Gastrocnemius medialis (tissue), 4 donors: ENCODE data around the gene LRP1. TPM values are rescaled to one million over a fixed set of nuclear protein-coding genes. Genes with fewer than 3 reads are reported as not detected.

Source experiments
- ATAC-seq, 2 donors: fragments of 150-250 bp; one replicate each; pipeline ENCODE4 v1.9.1; 2016
- DNase-seq, 2 donors: peaks; one replicate each; pipeline ENCODE4 v3.0.0-alpha.2; 2019
- H3K27ac ChIP-seq, 4 donors: fragments of 200-600 bp; sonication (generic); 1 replicate in 1 of 4; 2 replicates in 3 of 4; pipeline ENCODE4 v1.5.1; 2016 to 2018; ENCODE audit warnings: mild to moderate bottlenecking in 2 of 4, moderate library complexity in 1 of 4
- H3K27me3 ChIP-seq, 3 donors: fragments of 200-600 bp; sonication (generic) in 2 of 3; 1 replicate in 1 of 3; 2 replicates in 2 of 3; pipeline versions ENCODE4 v1.5.1 to v1.6.0; 2016 to 2019; ENCODE audit warnings: mild to moderate bottlenecking in 1 of 3, moderate library complexity in 1 of 3
- H3K36me3 ChIP-seq, 2 donors: fragments of 200-600 bp; sonication (generic) in 1 of 2; one replicate each; pipeline ENCODE4 v1.5.1; 2017 to 2018
- H3K4me1 ChIP-seq, 2 donors: fragments of 200-600 bp; sonication (generic) in 1 of 2; one replicate each; pipeline ENCODE4 v1.5.1; 2016 to 2017; ENCODE audit warnings: mild to moderate bottlenecking in 2 of 2
- H3K4me3 ChIP-seq, 4 donors: fragments of 200-600 bp; sonication (generic) in 3 of 4; 1 replicate in 1 of 4; 2 replicates in 3 of 4; pipeline ENCODE4 v1.5.1; 2016 to 2019; ENCODE audit warnings: mild to moderate bottlenecking in 2 of 4
- H3K9me3 ChIP-seq, 3 donors: fragments of 200-600 bp; sonication (generic) in 2 of 3; 1 replicate in 1 of 3; 2 replicates in 2 of 3; pipeline ENCODE4 v1.5.1; 2016 to 2019
- CTCF ChIP-seq, 5 experiments: fragments of 450-650 bp in 3 of 5; fragments of 200-600 bp in 2 of 5; sonication (generic) in 2 of 5; IDR thresholded peaks in 4 of 5; conservative IDR thresholded peaks in 1 of 5; 1 replicate in 4 of 5; 2 replicates in 1 of 5; pipeline ENCODE4 v1.5.1; 2016 to 2019; ENCODE audit warnings: antibody characterized with exemption in 5 of 5, mild to moderate bottlenecking in 3 of 5, moderate library complexity in 3 of 5
- POLR2A ChIP-seq, 2 donors: fragments of 450-650 bp; IDR thresholded peaks; one replicate each; pipeline ENCODE4 v1.6.1; 2017; ENCODE audit warnings: antibody characterized with exemption in 2 of 2, mild to moderate bottlenecking in 2 of 2, moderate library complexity in 2 of 2
- in situ Hi-C, 4 donors: fragments of 200-750 bp; cut with MboI; loops; one replicate each; pipeline versions ENCODE4 v1.15.0 to v1.8.0; 2017; ENCODE audit warnings: low sequenced_read_pairs in 4 of 4
- intact Hi-C: fragments of 100-400 bp; cut with DNase I; formaldehyde crosslinking; loops from one replicate; pipeline ENCODE4 v1.15.1; 2023; ENCODE audit warnings: low total_unique reads
- total RNA-seq, 4 donors: library from RNA; depleted of rRNA; stranded (reverse); fragments of >200 nt; gene quantifications; one replicate each; pipeline versions ENCODE4 v1.1.0 to v1.2.3, GENCODE V29; 2016

LRP1 gene
- total RNA-seq, 4 donors from 2014 or later, result 26.1 to 53.5 (median 49.8) TPM

GRCh38 chr12:57158665-57159064 is 30.4 kb downstream of the LRP1 start:
- Histone ChIP-seq H3K4me3 (no peak overlapping the region), H3K4me1 (no peaks in the 10 kb centered on the region), H3K27ac (no peak overlapping the region), H3K36me3 (no peaks in the 10 kb centered on the region), H3K27me3 (no peaks in the 10 kb centered on the region), H3K9me3 (no peaks in the 10 kb centered on the region)
- ATAC-seq (no peak), DNase-seq (no peak)
- TF ChIP-seq POLR2A (IDR thresholded peaks at IDR 0.05) (no peak), CTCF (IDR thresholded peaks at IDR 0.05 in 4 of 5, conservative IDR thresholded peaks at IDR 0.05 in 1 of 5) (no peak)
- in situ Hi-C loops (no loop called here), intact Hi-C loops (no loop called here)

GRCh38 chr12:57159311-57159710 is 31.0 kb downstream of the LRP1 start:
- ATAC-seq (no peak), DNase-seq (no peak)
- Histone ChIP-seq H3K27me3 (no peaks in the 10 kb centered on the region), H3K27ac (no peak overlapping the region), H3K36me3 (no peaks in the 10 kb centered on the region), H3K4me1 (no peaks in the 10 kb centered on the region), H3K4me3 (no peak overlapping the region), H3K9me3 (no peaks in the 10 kb centered on the region)
- intact Hi-C loops (no loop called here), in situ Hi-C loops (no loop called here)
- no peak for TF ChIP-seq CTCF (IDR thresholded peaks at IDR 0.05 in 4 of 5, conservative IDR thresholded peaks at IDR 0.05 in 1 of 5)
- no peak for TF ChIP-seq POLR2A (IDR thresholded peaks at IDR 0.05)

GRCh38 chr12:57160040-57160439 is 31.8 kb downstream of the LRP1 start:
- Histone ChIP-seq H3K4me1 (no peaks in the 10 kb centered on the region), H3K36me3 (no peaks in the 10 kb centered on the region), H3K27me3 (no peaks in the 10 kb centered on the region), H3K9me3 (no peaks in the 10 kb centered on the region), H3K27ac (no peak overlapping the region), H3K4me3 (no peak overlapping the region)
- DNase-seq (no peak), ATAC-seq (no peak)
- intact Hi-C loops, result no loop called here
- no peak for TF ChIP-seq POLR2A (IDR thresholded peaks at IDR 0.05)
- TF ChIP-seq CTCF (IDR thresholded peaks at IDR 0.05 in 4 of 5, conservative IDR thresholded peaks at IDR 0.05 in 1 of 5), result no peak
- in situ Hi-C loops, result no loop called here

GRCh38 chr12:57160741-57161140 is 32.5 kb downstream of the LRP1 start:
- TF ChIP-seq POLR2A (IDR thresholded peaks at IDR 0.05) (no peak), CTCF (IDR thresholded peaks at IDR 0.05 in 4 of 5, conservative IDR thresholded peaks at IDR 0.05 in 1 of 5) (no peak)
- no peaks in the 10 kb centered on the region for H3K9me3 ChIP-seq
- no peak overlapping the region for H3K4me3 ChIP-seq
- H3K27ac ChIP-seq, result no peak overlapping the region
- no peak for DNase-seq
- in situ Hi-C loops, result no loop called here
- no peak for ATAC-seq
- intact Hi-C loops, result no loop called here
- H3K36me3 ChIP-seq, result no peaks in the 10 kb centered on the region
- H3K4me1 ChIP-seq, result no peaks in the 10 kb centered on the region
- H3K27me3 ChIP-seq, result no peaks in the 10 kb centered on the region

- Histone ChIP-seq H3K36me3 (no peaks in the 10 kb centered on the region), H3K4me1 (no peaks in the 10 kb centered on the region), H3K27ac (no peak overlapping the region), H3K4me3 (no peak overlapping the region), H3K9me3 (no peaks in the 10 kb centered on the region), H3K27me3 (no peaks in the 10 kb centered on the region)
- ATAC-seq, result no peak
- intact Hi-C loops, result no loop called here
- no peak for DNase-seq
- TF ChIP-seq CTCF (IDR thresholded peaks at IDR 0.05 in 4 of 5, conservative IDR thresholded peaks at IDR 0.05 in 1 of 5), result no peak
- no peak for TF ChIP-seq POLR2A (IDR thresholded peaks at IDR 0.05)
- in situ Hi-C loops, result no loop called here
Measured at GRCh38 chr12:57161491-57161890, 33.2 kb downstream of the LRP1 start.
